ENCODE measurements around the gene BNIP5.

DNA sequence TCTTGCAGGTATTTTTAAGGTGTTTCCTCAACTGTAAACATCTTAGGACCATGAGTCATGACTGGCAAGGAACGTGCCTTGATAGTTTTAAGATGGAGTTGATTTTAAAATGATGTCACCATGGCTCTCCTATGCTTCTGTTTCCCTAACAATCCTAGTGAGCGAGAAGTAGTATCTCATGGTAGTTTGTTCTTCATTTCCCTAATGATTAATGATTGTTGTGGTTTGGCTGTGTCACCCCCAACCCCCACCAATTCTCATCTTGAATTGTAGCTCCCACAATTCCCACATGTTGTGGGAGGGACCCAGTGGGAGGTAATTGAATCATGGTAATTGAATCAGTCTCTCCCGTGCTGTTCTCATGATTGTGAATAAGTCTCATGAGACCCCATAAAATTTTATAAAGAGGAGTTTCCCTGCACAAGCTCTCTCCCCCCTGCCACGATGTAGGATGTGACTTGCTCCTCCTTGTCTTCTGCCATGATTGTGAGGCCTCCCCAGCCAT lies 16.8 kb upstream of the BNIP5 start:
- TF ChIP-seq, protein P1, sequence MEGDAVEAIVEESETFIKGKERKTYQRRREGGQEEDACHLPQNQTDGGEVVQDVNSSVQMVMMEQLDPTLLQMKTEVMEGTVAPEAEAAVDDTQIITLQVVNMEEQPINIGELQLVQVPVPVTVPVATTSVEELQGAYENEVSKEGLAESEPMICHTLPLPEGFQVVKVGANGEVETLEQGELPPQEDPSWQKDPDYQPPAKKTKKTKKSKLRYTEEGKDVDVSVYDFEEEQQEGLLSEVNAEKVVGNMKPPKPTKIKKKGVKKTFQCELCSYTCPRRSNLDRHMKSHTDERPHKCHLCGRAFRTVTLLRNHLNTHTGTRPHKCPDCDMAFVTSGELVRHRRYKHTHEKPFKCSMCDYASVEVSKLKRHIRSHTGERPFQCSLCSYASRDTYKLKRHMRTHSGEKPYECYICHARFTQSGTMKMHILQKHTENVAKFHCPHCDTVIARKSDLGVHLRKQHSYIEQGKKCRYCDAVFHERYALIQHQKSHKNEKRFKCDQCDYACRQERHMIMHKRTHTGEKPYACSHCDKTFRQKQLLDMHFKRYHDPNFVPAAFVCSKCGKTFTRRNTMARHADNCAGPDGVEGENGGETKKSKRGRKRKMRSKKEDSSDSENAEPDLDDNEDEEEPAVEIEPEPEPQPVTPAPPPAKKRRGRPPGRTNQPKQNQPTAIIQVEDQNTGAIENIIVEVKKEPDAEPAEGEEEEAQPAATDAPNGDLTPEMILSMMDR (IDR thresholded peaks at IDR 0.05) = no peak
- TF ChIP-seq POLR2A (IDR thresholded peaks at IDR 0.05) = no peak
